Measurements from ENCODE around the gene MYO3B.

DNA sequence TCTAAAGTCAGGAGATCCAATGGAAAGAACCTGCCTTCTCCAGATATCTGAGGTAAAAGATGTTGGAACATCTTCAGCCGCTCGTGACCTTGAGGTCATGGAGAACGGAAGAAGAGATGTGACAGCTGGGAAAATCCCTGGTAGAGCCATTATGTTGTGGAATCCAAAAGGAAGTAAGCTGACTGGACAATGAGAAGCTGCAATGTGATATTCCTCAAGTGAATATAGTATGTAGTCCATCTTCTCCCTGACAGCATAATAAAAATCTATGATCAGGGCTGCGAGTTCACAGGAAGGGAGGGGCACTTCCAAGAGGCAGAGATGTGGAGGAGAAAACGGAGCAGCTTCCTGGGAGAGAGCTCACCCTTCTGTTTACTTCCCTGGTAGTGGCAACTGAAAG, 336.2 kb downstream of the MYO3B start:
- TF ChIP-seq CTCF (IDR thresholded peaks at IDR 0.05): no peak
- TF ChIP-seq POLR2A (IDR thresholded peaks at IDR 0.05): no peak

Data from body of pancreas (tissue), 4 donors.